HCT116 (cell line): ENCODE results near the gene APPL2. TPM values are rescaled to one million over a fixed set of nuclear protein-coding genes. Genes with fewer than 3 reads are reported as not detected.

ENCODE experiments used
- ATAC-seq: fragments of 200-7000 bp; cut with Tn5 transposase; 2 replicates; pipeline ENCODE4 v1.9.1; 2020; ENCODE audit warnings: mild to moderate bottlenecking, moderate library complexity
- BruUV-seq: library from RNA; stranded (reverse); fragments of 400-500 nt; replicated peaks from 2 replicates; lab custom pipeline; 2021; lab: Mats Ljungman, UMichigan
- CTCF ChIA-PET: fragments of 300-600 bp; sonication (Branson Sonifier 250); formaldehyde crosslinking; loops from one replicate; lab custom pipeline; 2021; ENCODE audit warnings: antibody characterized with exemption; lab: Charles Lee
- POLR2A ChIA-PET: fragments of 300-600, 350-600 bp; sonication (Branson Sonifier 250); formaldehyde crosslinking; loops from one replicate; lab custom pipeline; 2021; ENCODE audit warnings: antibody characterized with exemption; lab: Charles Lee
- RAD21 ChIA-PET, 2 experiments: fragments of 300-600 bp; sonication (Branson Sonifier 250); formaldehyde crosslinking; loops; one replicate each; lab custom pipeline; 2023; ENCODE audit warnings: low total read pairs in 2 of 2; ENCODE audit not compliant: uncharacterized antibody in 2 of 2, unreplicated experiment in 2 of 2, low non-redundant PET in 1 of 2; lab: Charles Lee
- DNase-seq: peaks from one replicate; pipeline ENCODE4 v3.0.0-alpha.2; 2010; ENCODE audit warnings: low read depth, low spot score
- H2AFZ ChIP-seq: fragments of 200-600 bp; shearing (Covaris generic), sonication (generic); 2 replicates; pipeline ENCODE4 v1.6.1; 2017; ENCODE audit warnings: low read depth, mixed run types, mixed read lengths, antibody characterized with exemption, low read length; ENCODE audit not compliant: poor library complexity, severe bottlenecking
- H3K27ac ChIP-seq: 2 replicates; pipeline ENCODE4 v1.5.1; 2012; ENCODE audit warnings: low read depth, low read length
- H3K27me3 ChIP-seq: fragments of 200-600 bp; sonication (generic); 2 replicates; pipeline ENCODE4 v1.6.1; 2016; ENCODE audit warnings: mixed run types, low read length, mixed read lengths; ENCODE audit not compliant: insufficient read depth
- H3K36me3 ChIP-seq, 2 experiments: fragments of 200-500 bp in 1 of 2; fragments of 200-600 bp in 1 of 2; sonication (Bioruptor generic) in 1 of 2; sonication (generic) in 1 of 2; 2 replicates each; pipeline versions ENCODE4 v1.5.1 to v1.6.1; 2014 to 2016; ENCODE audit warnings: low read length in 2 of 2, inconsistent platforms in 1 of 2, mixed read lengths in 1 of 2, mixed run types in 1 of 2; ENCODE audit not compliant: insufficient read depth in 2 of 2, control insufficient read depth in 1 of 2
- H3K4me1 ChIP-seq, 2 experiments: fragments of 200-600 bp in 1 of 2; sonication (generic) in 1 of 2; 2 replicates each; pipeline versions ENCODE4 v1.5.1 to v1.6.1; 2012 to 2017; ENCODE audit warnings: low read length in 2 of 2, inconsistent platforms in 1 of 2, mild to moderate bottlenecking in 1 of 2, mixed read lengths in 1 of 2, mixed run types in 1 of 2, moderate library complexity in 1 of 2; ENCODE audit not compliant: insufficient read depth in 2 of 2, control insufficient read depth in 1 of 2
- H3K4me2 ChIP-seq: fragments of 200-600 bp; sonication (generic); 2 replicates; pipeline ENCODE4 v1.6.1; 2017; ENCODE audit warnings: mixed run types, low read length, mixed read lengths
- H3K4me3 ChIP-seq, 2 experiments: fragments of 200-600 bp in 1 of 2; sonication (generic) in 1 of 2; replicated peaks in 1 of 2; 2 replicates each; pipeline ENCODE4 v1.5.1; 2011 to 2016; ENCODE audit warnings: low read length in 2 of 2, control low read depth in 1 of 2, low read depth in 1 of 2, mild to moderate bottlenecking in 1 of 2, mixed read lengths in 1 of 2, mixed run types in 1 of 2
- H3K79me2 ChIP-seq: fragments of 200-600 bp; sonication (generic); 2 replicates; pipeline ENCODE4 v1.6.1; 2017; ENCODE audit warnings: mild to moderate bottlenecking, mixed run types, low read length, moderate library complexity, mixed read lengths; ENCODE audit not compliant: insufficient read depth
- H3K9ac ChIP-seq: fragments of 200-600 bp; sonication (generic); 2 replicates; pipeline ENCODE4 v1.6.1; 2016; ENCODE audit warnings: low read length, mixed read lengths
- H3K9me2 ChIP-seq: fragments of 200-600 bp; sonication (generic), shearing (Covaris generic); 2 replicates; pipeline ENCODE4 v1.6.1; 2017; ENCODE audit warnings: mixed run types, mild to moderate bottlenecking, moderate library complexity; ENCODE audit not compliant: insufficient read depth
- H3K9me3 ChIP-seq, 2 experiments: fragments of 200-500 bp in 1 of 2; fragments of 200-600 bp in 1 of 2; sonication (Bioruptor generic) in 1 of 2; sonication (generic) in 1 of 2; 2 replicates each; pipeline ENCODE4 v1.6.1; 2014 to 2017; ENCODE audit warnings: low read length in 2 of 2, mixed read lengths in 2 of 2, inconsistent platforms in 1 of 2, low read depth in 1 of 2, mild to moderate bottlenecking in 1 of 2, mixed run types in 1 of 2, moderate library complexity in 1 of 2; ENCODE audit not compliant: control insufficient read depth in 1 of 2, insufficient read depth in 1 of 2
- H4K20me1 ChIP-seq: fragments of 200-600 bp; sonication (generic), shearing (Covaris generic); 2 replicates; pipeline ENCODE4 v1.6.1; 2017; ENCODE audit warnings: mixed run types, mild to moderate bottlenecking, moderate library complexity; ENCODE audit not compliant: insufficient read depth
- CBX3 ChIP-seq: IDR thresholded peaks from 2 replicates; pipeline ENCODE4 v1.6.1; 2012; ENCODE audit warnings: low read depth
- ELF1 ChIP-seq: IDR thresholded peaks from 2 replicates; pipeline ENCODE4 v1.6.1; 2012; ENCODE audit warnings: low read depth, borderline replicate concordance
- FOSL1 ChIP-seq: IDR thresholded peaks from 2 replicates; pipeline ENCODE4 v1.6.1; 2012; ENCODE audit warnings: low read depth
- JUND ChIP-seq: IDR thresholded peaks from 2 replicates; pipeline ENCODE4 v1.6.1; 2012
- POLR2A ChIP-seq: IDR thresholded peaks from 2 replicates; pipeline ENCODE4 v1.7.0; 2011; ENCODE audit warnings: borderline replicate concordance; ENCODE audit not compliant: insufficient read depth, insufficient read length; ENCODE audit errors: extremely low read depth
- POLR2AphosphoS5 ChIP-seq: IDR thresholded peaks from 2 replicates; pipeline ENCODE4 v1.6.1; 2011; ENCODE audit warnings: mild to moderate bottlenecking, low read depth, low read length, moderate library complexity
- REST ChIP-seq: IDR thresholded peaks from 2 replicates; pipeline ENCODE4 v1.6.1; 2012; ENCODE audit warnings: low read depth
- SIN3A ChIP-seq: IDR thresholded peaks from 2 replicates; pipeline ENCODE4 v1.6.1; 2012; ENCODE audit warnings: low read depth
- SP1 ChIP-seq: IDR thresholded peaks from 2 replicates; pipeline ENCODE4 v1.6.1; 2012; ENCODE audit warnings: low read depth
- intact Hi-C: fragments of 100-400 bp; cut with micrococcal nuclease; formaldehyde crosslinking; loops from 2 replicates; pipeline ENCODE4 v1.10.0; 2022
- total RNA-seq: library from RNA; stranded (reverse); gene quantifications from one replicate; pipeline ENCODE4 v1.2.1, GENCODE V29; 2021; ENCODE audit not compliant: unreplicated experiment

Gene APPL2
- total RNA-seq, 1 experiment from 2014 or later, result 22.6 TPM

- no peaks in the 10 kb centered on the region for H3K79me2 ChIP-seq
- H3K27me3 ChIP-seq, result no peaks in the 10 kb centered on the region
- H3K4me2 ChIP-seq, result no peak overlapping the region
- TF ChIP-seq REST (no peak), POLR2A (no peak), ELF1 (no peak), JUND (no peak), FOSL1 (no peak), CBX3 (no peak), SP1 (no peak), SIN3A (no peak), POLR2AphosphoS5 (no peak)
- H3K4me1 ChIP-seq, result no peaks in the 10 kb centered on the region
- no peak for DNase-seq
- no peak overlapping the region for H2AFZ ChIP-seq
- ChIA-PET POLR2A (no interaction called here), CTCF (no interaction called here), RAD21 (no interaction called here)
- H3K9me3 ChIP-seq, result no peaks in the 10 kb centered on the region
- H3K9ac ChIP-seq, result no peak overlapping the region
- BruUV-seq, result no TSS peak
- H4K20me1 ChIP-seq, result no peaks in the 10 kb centered on the region
- no peaks in the 10 kb centered on the region for H3K9me2 ChIP-seq
- no peak for ATAC-seq
- no peak overlapping the region for H3K4me3 ChIP-seq
- intact Hi-C loops, result no loop called here
- H3K27ac ChIP-seq, result no peak overlapping the region
- peaks cover 0 to 2% of the 10 kb centered on the region in 2 experiments; a peak in 1 of 4 replicates for H3K36me3 ChIP-seq
Measured at GRCh38 chr12:105171691-105172436, 64.1 kb downstream of the APPL2 start.
